ENCODE results near the gene SLC22A16.
"Not testable (repeated sequence)": the region's sequence is repeated elsewhere in the genome, so short reads cannot be mapped to it uniquely, and the experiment has no call there.

Gene SLC22A16

GRCh38 chr6:110490110-110490509, 13.7 kb upstream of the SLC22A16 start:
- no peak overlapping the region for H3K9ac ChIP-seq (ENCODE audit: low read length)
- H4K91ac ChIP-seq (ENCODE audit: low read length), result no peak overlapping the region
- H3K9me3 ChIP-seq (ENCODE audit: control insufficient read depth, low read length), result no peaks in the 10 kb centered on the region
- H3K23ac ChIP-seq (ENCODE audit: low read length in 2 of 2), result no peak overlapping the region
- no peak overlapping the region for H2BK5ac ChIP-seq (ENCODE audit: low read depth, low read length, poor library complexity, severe bottlenecking)
- no peak overlapping the region for H4K8ac ChIP-seq (ENCODE audit: low read length)
- no peak overlapping the region for H3K4ac ChIP-seq (ENCODE audit: low read depth in 1 of 2, low read length in 2 of 2)
- H3K27me3 ChIP-seq (ENCODE audit: control insufficient read depth in 1 of 2, insufficient read depth in 1 of 2, low read length in 2 of 2), result peaks cover 0 to 7% of the 10 kb centered on the region in 2 experiments
- no peaks in the 10 kb centered on the region for H3K79me1 ChIP-seq (replicated peaks; ENCODE audit: low read length, poor library complexity, severe bottlenecking)
- H3K14ac ChIP-seq (ENCODE audit: low read length in 2 of 2), result no peak overlapping the region
- no peak overlapping the region for H3K27ac ChIP-seq (ENCODE audit: low read length, poor library complexity, severe bottlenecking)
- no peak overlapping the region for H2AFZ ChIP-seq (ENCODE audit: low read depth, low read length)
- no peak overlapping the region for H2BK120ac ChIP-seq (ENCODE audit: low read depth, low read length)
- H2BK12ac ChIP-seq (ENCODE audit: low read length in 2 of 2), result no peak overlapping the region
- H3K4me3 ChIP-seq (ENCODE audit: insufficient read depth in 1 of 2, low read depth in 1 of 2, low read length in 2 of 2), result no peak overlapping the region
- H2AK5ac ChIP-seq (ENCODE audit: low read length, severe bottlenecking), result no peak overlapping the region
- no peak overlapping the region for H3K18ac ChIP-seq (ENCODE audit: low read depth in 1 of 2, low read length in 2 of 2)
- peaks cover 1% of the 10 kb centered on the region for H3K4me1 ChIP-seq (ENCODE audit: control insufficient read depth, insufficient read depth, low read depth, low read length)
- no peak for DNase-seq
- no peak overlapping the region for H3K4me2 ChIP-seq (ENCODE audit: low read length, poor library complexity, severe bottlenecking)
- WGBS, result 65% methylated on average over 3 of the region's 3 CpGs
- H2BK15ac ChIP-seq (ENCODE audit: low read depth, poor library complexity, severe bottlenecking), result no peak overlapping the region
- no peaks in the 10 kb centered on the region for H3K36me3 ChIP-seq (ENCODE audit: control insufficient read depth in 1 of 2, insufficient read depth in 2 of 2, low read depth in 1 of 2, low read length in 2 of 2)

DNA sequence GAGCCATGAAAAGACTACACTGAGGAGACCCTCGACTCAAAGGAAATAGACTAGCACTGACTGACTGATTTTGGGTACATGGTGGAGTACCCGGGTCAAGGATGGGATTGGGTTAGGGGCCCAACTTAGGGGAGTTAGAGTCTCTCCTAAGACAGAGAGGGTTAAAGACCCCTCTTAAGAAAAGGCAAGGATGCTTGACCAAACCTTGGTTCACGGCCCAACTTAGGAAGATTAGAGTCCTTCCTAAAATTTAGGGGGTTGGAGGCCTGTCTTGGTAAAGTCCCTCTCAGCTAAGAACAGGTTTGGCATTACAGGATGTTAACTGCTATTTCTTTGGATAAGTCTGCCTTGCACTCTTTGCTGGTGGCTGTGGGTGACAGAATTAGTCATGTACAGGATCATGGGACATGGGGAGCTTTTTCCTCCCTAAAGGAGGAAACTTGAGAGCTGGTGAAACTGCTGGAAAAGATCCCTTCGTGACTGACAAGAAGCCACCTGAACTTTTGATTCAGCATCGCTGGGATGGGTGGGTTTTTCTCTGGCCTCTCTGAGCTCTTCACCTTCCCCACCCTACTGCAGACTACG, 12.3 kb upstream of the SLC22A16 start:
- H3K36me3 ChIP-seq (ENCODE audit: control insufficient read depth in 1 of 2, insufficient read depth in 2 of 2, low read depth in 1 of 2, low read length in 2 of 2), result no peaks in the 10 kb centered on the region
- H3K27me3 ChIP-seq (ENCODE audit: control insufficient read depth in 1 of 2, insufficient read depth in 1 of 2, low read length in 2 of 2), result no peaks in the 10 kb centered on the region
- no peak overlapping the region for H2BK120ac ChIP-seq (ENCODE audit: low read depth, low read length)
- no peak overlapping the region for H3K4ac ChIP-seq (ENCODE audit: low read depth in 1 of 2, low read length in 2 of 2)
- H3K4me1 ChIP-seq (ENCODE audit: control insufficient read depth, insufficient read depth, low read depth, low read length), result peaks cover 1% of the 10 kb centered on the region
- WGBS, result 87% methylated on average over 5 of the region's 6 CpGs
- H3K9me3 ChIP-seq (ENCODE audit: control insufficient read depth, low read length), result no peaks in the 10 kb centered on the region
- H3K9ac ChIP-seq (ENCODE audit: low read length), result no peak overlapping the region
- H2AK5ac ChIP-seq (ENCODE audit: low read length, severe bottlenecking), result no peak overlapping the region
- no peak overlapping the region for H3K23ac ChIP-seq (ENCODE audit: low read length in 2 of 2)
- DNase-seq, result no peak
- no peak overlapping the region for H2BK12ac ChIP-seq (ENCODE audit: low read length in 2 of 2)
- no peak overlapping the region for H4K91ac ChIP-seq (ENCODE audit: low read length)
- H2AFZ ChIP-seq (ENCODE audit: low read depth, low read length), result no peak overlapping the region
- H3K4me2 ChIP-seq (ENCODE audit: low read length, poor library complexity, severe bottlenecking), result no peak overlapping the region
- H3K4me3 ChIP-seq (ENCODE audit: insufficient read depth in 1 of 2, low read depth in 1 of 2, low read length in 2 of 2), result no peak overlapping the region
- no peak overlapping the region for H3K18ac ChIP-seq (ENCODE audit: low read depth in 1 of 2, low read length in 2 of 2)
- H2BK15ac ChIP-seq (ENCODE audit: low read depth, poor library complexity, severe bottlenecking), result no peak overlapping the region
- H2BK5ac ChIP-seq (ENCODE audit: low read depth, low read length, poor library complexity, severe bottlenecking), result no peak overlapping the region
- H3K14ac ChIP-seq (ENCODE audit: low read length in 2 of 2), result no peak overlapping the region
- H3K79me1 ChIP-seq (replicated peaks; ENCODE audit: low read length, poor library complexity, severe bottlenecking), result no peaks in the 10 kb centered on the region
- no peak overlapping the region for H3K27ac ChIP-seq (ENCODE audit: low read length, poor library complexity, severe bottlenecking)
- H4K8ac ChIP-seq (ENCODE audit: low read length), result no peak overlapping the region

GRCh38 chr6:110487968-110488381, 11.6 kb upstream of the SLC22A16 start:
- H2BK12ac ChIP-seq (ENCODE audit: low read length in 2 of 2); H3K18ac ChIP-seq (ENCODE audit: low read depth in 1 of 2, low read length in 2 of 2); H3K14ac ChIP-seq (ENCODE audit: low read length in 2 of 2); H3K79me1 ChIP-seq (replicated peaks; ENCODE audit: low read length, poor library complexity, severe bottlenecking); H3K23ac ChIP-seq (ENCODE audit: low read length in 2 of 2); H3K36me3 ChIP-seq (ENCODE audit: control insufficient read depth in 1 of 2, insufficient read depth in 2 of 2, low read depth in 1 of 2, low read length in 2 of 2); H2AFZ ChIP-seq (ENCODE audit: low read depth, low read length); H3K4me1 ChIP-seq (ENCODE audit: control insufficient read depth, insufficient read depth, low read depth, low read length); H3K9me3 ChIP-seq (ENCODE audit: control insufficient read depth, low read length); DNase-seq; H3K4ac ChIP-seq (ENCODE audit: low read depth in 1 of 2, low read length in 2 of 2); H2AK5ac ChIP-seq (ENCODE audit: low read length, severe bottlenecking); H4K91ac ChIP-seq (ENCODE audit: low read length); H2BK15ac ChIP-seq (ENCODE audit: low read depth, poor library complexity, severe bottlenecking); H4K8ac ChIP-seq (ENCODE audit: low read length); H2BK120ac ChIP-seq (ENCODE audit: low read depth, low read length); H2BK5ac ChIP-seq (ENCODE audit: low read depth, low read length, poor library complexity, severe bottlenecking); H3K9ac ChIP-seq (ENCODE audit: low read length); H3K4me2 ChIP-seq (ENCODE audit: low read length, poor library complexity, severe bottlenecking); H3K27me3 ChIP-seq (ENCODE audit: control insufficient read depth in 1 of 2, insufficient read depth in 1 of 2, low read length in 2 of 2); H3K27ac ChIP-seq (ENCODE audit: low read length, poor library complexity, severe bottlenecking); H3K4me3 ChIP-seq (ENCODE audit: insufficient read depth in 1 of 2, low read depth in 1 of 2, low read length in 2 of 2): not testable (repeated sequence)
- 68% methylated on average over 3 of the region's 3 CpGs for WGBS

DNA sequence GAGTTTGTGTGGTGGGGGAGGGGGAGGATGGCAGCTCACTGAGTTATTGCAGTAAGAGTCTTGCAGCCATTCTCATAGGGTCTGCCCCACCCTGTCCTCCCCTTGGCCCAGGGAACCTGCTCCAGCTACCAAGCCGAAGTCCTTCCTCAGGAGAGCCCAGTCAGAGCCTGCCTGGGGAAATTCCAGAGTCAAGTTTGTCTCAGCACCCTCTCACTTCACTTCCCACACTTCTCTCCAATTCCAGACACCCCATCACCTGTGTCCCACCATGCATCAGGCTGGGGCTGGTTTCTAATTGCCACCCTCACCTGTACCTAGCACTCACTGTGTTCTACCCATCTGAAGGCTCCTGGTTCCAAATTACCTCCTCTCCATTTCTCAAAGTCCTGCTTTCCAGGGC, 10.3 kb upstream of the SLC22A16 start:
- Histone ChIP-seq H3K4me3 (ENCODE audit: insufficient read depth in 1 of 2, low read depth in 1 of 2, low read length in 2 of 2) (no peak overlapping the region), H3K4me2 (ENCODE audit: low read length, poor library complexity, severe bottlenecking) (no peak overlapping the region), H3K36me3 (ENCODE audit: control insufficient read depth in 1 of 2, insufficient read depth in 2 of 2, low read depth in 1 of 2, low read length in 2 of 2) (no peaks in the 10 kb centered on the region), H3K4me1 (ENCODE audit: control insufficient read depth, insufficient read depth, low read depth, low read length) (peaks cover 1% of the 10 kb centered on the region), H3K9me3 (ENCODE audit: control insufficient read depth, low read length) (no peaks in the 10 kb centered on the region), H3K4ac (ENCODE audit: low read depth in 1 of 2, low read length in 2 of 2) (no peak overlapping the region), H3K27ac (ENCODE audit: low read length, poor library complexity, severe bottlenecking) (no peak overlapping the region), H3K14ac (ENCODE audit: low read length in 2 of 2) (peak overlapping the region in 1 of 2 experiments; percentile 48), H2AFZ (ENCODE audit: low read depth, low read length) (no peak overlapping the region), H2BK120ac (ENCODE audit: low read depth, low read length) (no peak overlapping the region), H2BK15ac (ENCODE audit: low read depth, poor library complexity, severe bottlenecking) (no peak overlapping the region), H3K79me1 (replicated peaks; ENCODE audit: low read length, poor library complexity, severe bottlenecking) (no peaks in the 10 kb centered on the region), H3K9ac (ENCODE audit: low read length) (no peak overlapping the region), H4K8ac (ENCODE audit: low read length) (no peak overlapping the region), H3K27me3 (ENCODE audit: control insufficient read depth in 1 of 2, insufficient read depth in 1 of 2, low read length in 2 of 2) (no peaks in the 10 kb centered on the region), H3K18ac (ENCODE audit: low read depth in 1 of 2, low read length in 2 of 2) (no peak overlapping the region), H2AK5ac (ENCODE audit: low read length, severe bottlenecking) (no peak overlapping the region), H3K23ac (ENCODE audit: low read length in 2 of 2) (no peak overlapping the region), H2BK5ac (ENCODE audit: low read depth, low read length, poor library complexity, severe bottlenecking) (no peak overlapping the region), H4K91ac (ENCODE audit: low read length) (no peak overlapping the region), H2BK12ac (ENCODE audit: low read length in 2 of 2) (no peak overlapping the region)
- WGBS, result 87% methylated on average over 1 of the region's 1 CpG
- no peak for DNase-seq

Data from mesenchymal stem cell (in vitro differentiated cells and primary cell).